Measurements from ENCODE around the gene ZFYVE28. TPM values are rescaled to one million over a fixed set of nuclear protein-coding genes. Genes with fewer than 3 reads are reported as not detected.

Gene ZFYVE28
- total RNA-seq, 1 donor from 2014 or later, result 2.0 TPM

- H3K4me3 ChIP-seq (ENCODE audit: low read depth, low read length), result no peak overlapping the region
- no peak for TF ChIP-seq CTCF (IDR thresholded peaks at IDR 0.05; ENCODE audit: insufficient read depth, low read length, poor library complexity, severe bottlenecking)
- no peak for DNase-seq (ENCODE audit: low read depth)
- peaks cover 32% of the 10 kb centered on the region for H3K27me3 ChIP-seq (ENCODE audit: control insufficient read depth, insufficient read depth, low read length)
- H3K36me3 ChIP-seq (ENCODE audit: control insufficient read depth, insufficient read depth, low read length), result no peaks in the 10 kb centered on the region
Measured at GRCh38 chr4:2399216-2399615, 19.2 kb downstream of the ZFYVE28 start.

- no peak for DNase-seq (ENCODE audit: low read depth)
- TF ChIP-seq CTCF (IDR thresholded peaks at IDR 0.05; ENCODE audit: insufficient read depth, low read length, poor library complexity, severe bottlenecking), result no peak
- peaks cover 28% of the 10 kb centered on the region for H3K27me3 ChIP-seq (ENCODE audit: control insufficient read depth, insufficient read depth, low read length)
- no peak overlapping the region for H3K4me3 ChIP-seq (ENCODE audit: low read depth, low read length)
- H3K36me3 ChIP-seq (ENCODE audit: control insufficient read depth, insufficient read depth, low read length), result no peaks in the 10 kb centered on the region
Measured at GRCh38 chr4:2397596-2398379, 20.7 kb downstream of the ZFYVE28 start.

DNA sequence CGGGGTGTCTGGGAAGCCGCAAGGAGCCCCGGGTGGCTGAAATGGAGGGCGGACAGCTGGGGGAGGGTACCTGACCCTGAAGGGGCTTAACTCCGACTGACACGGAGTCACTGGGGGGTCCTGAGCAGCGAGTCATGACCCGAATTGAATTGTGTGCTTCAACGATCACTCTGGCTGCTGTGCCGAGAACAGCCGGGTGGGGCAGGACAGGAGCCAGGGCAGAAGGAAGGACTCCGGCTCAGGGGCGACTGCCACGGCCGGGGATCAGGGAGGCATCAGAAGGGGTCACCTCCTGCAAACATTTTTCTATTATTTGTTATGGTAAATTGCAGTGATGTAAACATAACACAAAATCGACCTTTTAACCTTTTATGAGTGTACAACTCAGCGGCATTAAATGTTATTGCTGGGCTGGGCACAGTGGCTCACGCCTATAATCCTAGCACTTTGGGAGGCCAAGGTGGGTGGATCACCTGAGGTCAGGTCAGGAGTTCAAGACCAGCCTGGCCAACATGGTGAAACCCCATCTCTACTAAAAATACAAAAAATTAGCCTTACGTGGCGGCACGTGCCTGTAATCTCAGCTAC is 21.6 kb downstream of the ZFYVE28 start:
- Histone ChIP-seq H3K27me3 (ENCODE audit: control insufficient read depth, insufficient read depth, low read length) (peaks cover 21% of the 10 kb centered on the region), H3K36me3 (ENCODE audit: control insufficient read depth, insufficient read depth, low read length) (no peaks in the 10 kb centered on the region), H3K4me3 (ENCODE audit: low read depth, low read length) (no peak overlapping the region)
- no peak for DNase-seq (ENCODE audit: low read depth)
- TF ChIP-seq CTCF (IDR thresholded peaks at IDR 0.05; ENCODE audit: insufficient read depth, low read length, poor library complexity, severe bottlenecking), result no peak

GRCh38 chr4:2395584-2395983 is 22.9 kb downstream of the ZFYVE28 start:
- Histone ChIP-seq H3K36me3 (ENCODE audit: control insufficient read depth, insufficient read depth, low read length) (no peaks in the 10 kb centered on the region), H3K27me3 (ENCODE audit: control insufficient read depth, insufficient read depth, low read length) (peaks cover 19% of the 10 kb centered on the region), H3K4me3 (ENCODE audit: low read depth, low read length) (no peak overlapping the region)
- TF ChIP-seq CTCF (IDR thresholded peaks at IDR 0.05; ENCODE audit: insufficient read depth, low read length, poor library complexity, severe bottlenecking), result no peak
- DNase-seq (ENCODE audit: low read depth), result no peak

DNA sequence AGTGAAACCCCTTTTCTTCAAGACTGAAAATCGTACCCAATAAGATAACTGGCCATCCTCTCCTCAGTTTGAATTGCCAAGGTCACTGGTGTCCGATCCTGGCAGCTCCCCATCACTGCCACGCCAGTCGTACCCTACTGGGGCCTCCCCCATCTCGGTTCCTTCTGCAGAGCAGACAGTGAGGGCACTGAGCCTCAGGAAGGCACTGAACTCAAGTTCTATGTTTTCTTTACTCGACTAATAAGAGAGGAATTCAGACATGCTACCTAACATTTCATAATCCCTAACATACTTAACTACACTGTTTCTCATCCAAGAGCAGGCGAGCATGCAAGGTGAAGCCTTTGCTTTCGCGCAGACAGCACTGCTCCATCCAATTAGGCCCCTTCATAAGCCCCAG is 23.4 kb downstream of the ZFYVE28 start:
- Histone ChIP-seq H3K36me3 (ENCODE audit: control insufficient read depth, insufficient read depth, low read length) (no peaks in the 10 kb centered on the region), H3K4me3 (ENCODE audit: low read depth, low read length) (no peak overlapping the region), H3K27me3 (ENCODE audit: control insufficient read depth, insufficient read depth, low read length) (peaks cover 22% of the 10 kb centered on the region)
- no peak for DNase-seq (ENCODE audit: low read depth)
- no peak for TF ChIP-seq CTCF (IDR thresholded peaks at IDR 0.05; ENCODE audit: insufficient read depth, low read length, poor library complexity, severe bottlenecking)

Measured in kidney epithelial cell (primary cell).